B cell (primary cell): ENCODE results near the gene KRTAP9-2. TPM values are rescaled to one million over a fixed set of nuclear protein-coding genes. Genes with fewer than 3 reads are reported as not detected.

Experiments
- ATAC-seq: fragments of 200-7000 bp; cut with Tn5 transposase; one replicate; pipeline ENCODE4 v1.10.0; 2021; ENCODE audit warnings: low read depth, mild to moderate bottlenecking, moderate number of reproducible peaks, moderate library complexity
- CTCF ChIA-PET: fragments of 350-600 bp; sonication (Branson Sonifier 250); formaldehyde crosslinking; loops from one replicate; lab custom pipeline; 2021; ENCODE audit warnings: antibody characterized with exemption, inconsistent platforms; lab: Charles Lee
- POLR2A ChIA-PET: fragments of 350-600 bp; sonication (Branson Sonifier 250); formaldehyde crosslinking; loops from one replicate; lab custom pipeline; 2021; ENCODE audit warnings: antibody characterized with exemption; lab: Charles Lee
- DNase-seq: peaks from one replicate; pipeline ENCODE4 v3.0.0; 2013
- H2AFZ ChIP-seq: 2 replicates; pipeline ENCODE4 v1.6.1; 2012; ENCODE audit warnings: mild to moderate bottlenecking, low read depth, low read length; ENCODE audit not compliant: insufficient read depth, poor library complexity, severe bottlenecking
- H3K27ac ChIP-seq, 2 donors: 1 replicate in 1 of 2; 2 replicates in 1 of 2; pipeline ENCODE4 v1.5.1; 2012 to 2013; ENCODE audit warnings: low read length in 2 of 2, mild to moderate bottlenecking in 2 of 2, moderate library complexity in 1 of 2
- H3K27me3 ChIP-seq, 4 experiments: fragments of 200-600 bp in 1 of 4; sonication (generic) in 1 of 4; replicated peaks in 1 of 4; 1 replicate in 2 of 4; 2 replicates in 2 of 4; pipeline versions ENCODE4 v1.6.1 to v1.7.0; 2013 to 2016; ENCODE audit warnings: low read length in 3 of 4, mild to moderate bottlenecking in 2 of 4, mixed read lengths in 1 of 4, moderate library complexity in 1 of 4; ENCODE audit not compliant: insufficient read depth in 4 of 4, control insufficient read depth in 3 of 4; ENCODE audit errors: control extremely low read depth in 1 of 4
- H3K36me3 ChIP-seq, 2 experiments: replicated peaks in 1 of 2; 1 replicate in 1 of 2; 2 replicates in 1 of 2; pipeline versions ENCODE4 v1.6.1 to v1.7.1; 2013; ENCODE audit warnings: low read length in 1 of 2; ENCODE audit not compliant: insufficient read depth in 2 of 2, control insufficient read depth in 1 of 2; ENCODE audit errors: control extremely low read depth in 1 of 2, extremely low read depth in 1 of 2
- H3K4me1 ChIP-seq, 2 donors: fragments of 200-600 bp in 1 of 2; sonication (generic) in 1 of 2; 1 replicate in 1 of 2; 2 replicates in 1 of 2; pipeline versions ENCODE4 v1.5.1 to v1.6.1; 2013 to 2017; ENCODE audit warnings: low read length in 2 of 2; ENCODE audit not compliant: control insufficient read depth in 2 of 2, insufficient read depth in 2 of 2
- H3K4me2 ChIP-seq: replicated peaks from 2 replicates; pipeline ENCODE3; 2012; ENCODE audit warnings: mild to moderate bottlenecking, low read depth, low read length; ENCODE audit not compliant: poor library complexity, severe bottlenecking
- H3K4me3 ChIP-seq, 5 experiments: fragments of 200-600 bp in 1 of 5; sonication (generic) in 1 of 5; 1 replicate in 3 of 5; 2 replicates in 2 of 5; pipeline versions ENCODE4 v1.5.1 to v1.7.0; 2011 to 2016; ENCODE audit warnings: low read length in 4 of 5, mild to moderate bottlenecking in 4 of 5, low read depth in 2 of 5, control low read depth in 1 of 5, moderate library complexity in 1 of 5; ENCODE audit not compliant: insufficient read depth in 1 of 5; ENCODE audit errors: control extremely low read depth in 1 of 5, extremely low read depth in 1 of 5
- H3K79me2 ChIP-seq: fragments of 200-600 bp; sonication (generic); one replicate; pipeline ENCODE4 v1.6.0; 2016; ENCODE audit warnings: low read length; ENCODE audit not compliant: control insufficient read depth, insufficient read depth
- H3K9ac ChIP-seq: fragments of 200-600 bp; sonication (generic); 2 replicates; pipeline ENCODE4 v1.6.1; 2017; ENCODE audit warnings: mild to moderate bottlenecking, low read length, moderate library complexity
- H3K9me3 ChIP-seq, 3 donors: one replicate each; pipeline versions ENCODE4 v1.6.1 to v1.7.1; 2013; ENCODE audit warnings: low read length in 2 of 3; ENCODE audit not compliant: control insufficient read depth in 2 of 3, insufficient read depth in 1 of 3; ENCODE audit errors: control extremely low read depth in 1 of 3
- H4K20me1 ChIP-seq: 2 replicates; pipeline ENCODE4 v1.6.0; 2012; ENCODE audit warnings: mild to moderate bottlenecking, low read length; ENCODE audit not compliant: insufficient read depth, control insufficient read depth, poor library complexity, severe bottlenecking
- H3K27ac Mint-ChIP-seq: one replicate; pipeline ENCODE4 v1.8.0; 2021; ENCODE audit warnings: mixed read lengths
- H3K27me3 Mint-ChIP-seq: one replicate; pipeline ENCODE4 v1.8.0; 2021; ENCODE audit warnings: mixed read lengths
- H3K4me1 Mint-ChIP-seq: one replicate; pipeline ENCODE4 v1.8.0; 2021; ENCODE audit warnings: mixed read lengths
- H3K4me3 Mint-ChIP-seq: one replicate; pipeline ENCODE4 v1.8.0; 2021; ENCODE audit warnings: mixed read lengths
- H3K9me3 Mint-ChIP-seq: one replicate; pipeline ENCODE4 v1.8.0; 2022; ENCODE audit warnings: mixed read lengths; ENCODE audit not compliant: insufficient read depth
- EZH2 ChIP-seq: IDR thresholded peaks from 2 replicates; pipeline ENCODE4 v1.6.1; 2012; ENCODE audit warnings: borderline replicate concordance, low read depth, mild to moderate bottlenecking, moderate library complexity, low read length; ENCODE audit not compliant: insufficient read depth, poor library complexity, severe bottlenecking
- WGBS: methylation state at CpG from one replicate; pipeline ENCODE4 v1.1.5; 2013; ENCODE audit warnings: missing lambda C conversion rate; ENCODE audit not compliant: insufficient coverage; 5-methylcytosine and 5-hydroxymethylcytosine counted together
- intact Hi-C: fragments of 100-400 bp; cut with micrococcal nuclease; formaldehyde crosslinking; loops from one replicate; pipeline ENCODE4 v1.10.0; 2022
- polyA plus RNA-seq: library from polyadenylated mRNA; depleted of rRNA; stranded (reverse); fragments of >200 nt; gene quantifications from 2 replicates; pipeline ENCODE4 v1.2.3, GENCODE V29; 2012
- total RNA-seq, 2 donors: library from RNA; stranded (reverse); fragments of 120-200 nt in 1 of 2; gene quantifications; 1 replicate in 1 of 2; 2 replicates in 1 of 2; pipeline versions ENCODE4 v1.2.3 to v1.2.4, GENCODE V29; 2013 to 2022
- TF ChIP-seq, protein P1 (sequence below): fragments of 200-600 bp; IDR thresholded peaks from one replicate; pipeline ENCODE4 v1.8.0; 2022; ENCODE audit warnings: antibody characterized with exemption, mild to moderate bottlenecking

Gene KRTAP9-2
- total and polyA plus RNA-seq, 2 donors (not counting 1 experiment from before 2014, with no cell fraction given): not detected

DNA sequence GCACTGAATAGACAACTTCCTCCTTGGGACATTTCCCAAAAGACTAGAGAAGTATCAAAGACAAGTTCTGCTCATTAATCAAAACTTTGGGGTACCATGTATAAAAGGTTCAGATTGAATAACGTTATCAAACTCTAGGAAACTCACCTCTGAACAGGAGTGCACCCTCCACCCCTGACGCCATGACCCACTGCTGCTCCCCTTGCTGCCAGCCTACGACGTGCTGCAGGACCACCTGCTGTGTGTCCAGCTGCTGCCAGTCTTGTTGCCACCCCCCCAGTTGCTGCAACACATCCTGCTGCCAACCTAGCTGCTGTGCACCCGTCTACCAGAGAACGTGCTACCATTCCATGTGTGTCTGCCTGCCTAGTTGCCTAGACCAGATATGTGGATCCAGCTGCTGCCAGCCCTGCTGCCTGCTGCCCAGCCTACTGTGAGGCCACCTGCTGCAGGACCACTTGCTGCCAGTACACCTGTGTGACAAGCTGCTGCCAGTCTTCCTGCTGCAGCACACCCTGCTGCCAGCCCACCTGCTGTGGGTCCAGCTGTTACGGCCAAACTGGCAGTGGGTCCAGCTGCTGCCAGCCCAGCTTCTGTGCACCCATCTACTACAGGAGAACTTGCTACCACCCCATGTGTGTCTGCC, 13.8 kb upstream of the KRTAP9-2 start:
- Mint-ChIP-seq H3K4me1 (peaks cover 4% of the 10 kb centered on the region), H3K27me3 (peaks cover 59% of the 10 kb centered on the region), H3K4me3 (no peak overlapping the region), H3K9me3 (no peaks in the 10 kb centered on the region), H3K27ac (peak overlapping the region; percentile 34)
- intact Hi-C loops: no loop called here
- Histone ChIP-seq H3K4me3 (no peak overlapping the region), H3K27me3 (peaks cover 0 to 14% (median 0%) of the 10 kb centered on the region in 4 experiments), H3K27ac (no peak overlapping the region), H2AFZ (no peak overlapping the region), H3K9me3 (peaks cover 0 to 1% (median 0%) of the 10 kb centered on the region in 3 donors), H3K9ac (no peak overlapping the region), H3K36me3 (no peaks in the 10 kb centered on the region), H4K20me1 (no peaks in the 10 kb centered on the region), H3K79me2 (no peaks in the 10 kb centered on the region), H3K4me1 (peaks cover 0 to 4% of the 10 kb centered on the region in 2 donors), H3K4me2 (no peak overlapping the region)
- POLR2A ChIA-PET: no interaction called here
- CTCF ChIA-PET: interaction anchor here (1.3 kb wide), 1 partner anchor 110 kb away, joined by 4 read pairs; no protein-coding TSS in a partner anchor
- no peak for DNase-seq
- ATAC-seq: no peak
- TF ChIP-seq, protein P1, sequence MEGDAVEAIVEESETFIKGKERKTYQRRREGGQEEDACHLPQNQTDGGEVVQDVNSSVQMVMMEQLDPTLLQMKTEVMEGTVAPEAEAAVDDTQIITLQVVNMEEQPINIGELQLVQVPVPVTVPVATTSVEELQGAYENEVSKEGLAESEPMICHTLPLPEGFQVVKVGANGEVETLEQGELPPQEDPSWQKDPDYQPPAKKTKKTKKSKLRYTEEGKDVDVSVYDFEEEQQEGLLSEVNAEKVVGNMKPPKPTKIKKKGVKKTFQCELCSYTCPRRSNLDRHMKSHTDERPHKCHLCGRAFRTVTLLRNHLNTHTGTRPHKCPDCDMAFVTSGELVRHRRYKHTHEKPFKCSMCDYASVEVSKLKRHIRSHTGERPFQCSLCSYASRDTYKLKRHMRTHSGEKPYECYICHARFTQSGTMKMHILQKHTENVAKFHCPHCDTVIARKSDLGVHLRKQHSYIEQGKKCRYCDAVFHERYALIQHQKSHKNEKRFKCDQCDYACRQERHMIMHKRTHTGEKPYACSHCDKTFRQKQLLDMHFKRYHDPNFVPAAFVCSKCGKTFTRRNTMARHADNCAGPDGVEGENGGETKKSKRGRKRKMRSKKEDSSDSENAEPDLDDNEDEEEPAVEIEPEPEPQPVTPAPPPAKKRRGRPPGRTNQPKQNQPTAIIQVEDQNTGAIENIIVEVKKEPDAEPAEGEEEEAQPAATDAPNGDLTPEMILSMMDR: no peak
- TF ChIP-seq EZH2: no peak
- WGBS: 95% methylated on average over 6 of the region's 7 CpGs

DNA sequence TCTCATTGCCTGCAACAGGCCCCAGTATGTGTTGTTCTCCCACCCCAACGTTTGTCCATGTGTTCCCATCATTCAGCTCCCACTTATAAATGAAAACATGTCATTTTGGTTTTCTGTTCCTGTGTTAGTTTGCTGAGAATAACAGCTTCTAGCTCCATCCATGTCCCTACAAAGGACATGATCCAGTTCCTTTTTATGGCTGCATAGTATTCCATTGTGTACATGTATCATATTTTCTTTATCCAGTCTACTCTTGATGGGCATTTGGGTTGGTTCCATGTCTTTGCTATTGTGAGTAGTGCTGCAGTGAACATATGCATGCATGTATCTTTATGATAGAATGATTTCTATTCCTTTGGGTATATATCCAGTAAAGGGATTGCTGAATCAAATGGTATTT, 10.8 kb upstream of the KRTAP9-2 start:
- Histone ChIP-seq H2AFZ (no peak overlapping the region), H4K20me1 (no peaks in the 10 kb centered on the region), H3K4me1 (peaks cover 0 to 4% of the 10 kb centered on the region in 2 donors), H3K27ac (no peak overlapping the region), H3K4me2 (no peak overlapping the region), H3K4me3 (no peak overlapping the region), H3K36me3 (no peaks in the 10 kb centered on the region), H3K9me3 (peaks cover 0 to 4% (median 1%) of the 10 kb centered on the region in 3 donors), H3K79me2 (no peaks in the 10 kb centered on the region), H3K27me3 (peaks cover 0 to 8% (median 0%) of the 10 kb centered on the region in 4 experiments), H3K9ac (no peak overlapping the region)
- POLR2A ChIA-PET: no interaction called here
- intact Hi-C loops: no loop called here
- 100% methylated on average over 1 of the region's 1 CpG for WGBS
- Mint-ChIP-seq H3K4me1 (peaks cover 4% of the 10 kb centered on the region), H3K27me3 (peaks cover 49% of the 10 kb centered on the region), H3K27ac (no peak overlapping the region), H3K4me3 (no peak overlapping the region), H3K9me3 (no peaks in the 10 kb centered on the region)
- CTCF ChIA-PET: no interaction called here
- ATAC-seq (no peak), DNase-seq (no peak)
- TF ChIP-seq, protein P1: no peak
- TF ChIP-seq EZH2: no peak
